Fibroblast of the aortic adventitia (primary cell): ENCODE data around the gene EIF5A. TPM values are rescaled to one million over a fixed set of nuclear protein-coding genes. Genes with fewer than 3 reads are reported as not detected.

ENCODE experiments used
- DNase-seq: peaks from one replicate; pipeline ENCODE4 v3.0.0-alpha.2; 2010; ENCODE audit warnings: low read depth
- H3K4me3 ChIP-seq: 2 replicates; pipeline ENCODE4 v1.5.1; 2011; ENCODE audit warnings: low read depth, mild to moderate bottlenecking, control low read depth, low read length, moderate library complexity
- CTCF ChIP-seq: IDR thresholded peaks from 2 replicates; pipeline ENCODE4 v1.5.1; 2011; ENCODE audit warnings: mild to moderate bottlenecking, low read length, control low read depth, inconsistent platforms; ENCODE audit not compliant: insufficient read depth
- small RNA-seq: library from RNA; depleted of rRNA; stranded (forward); fragments of <200 nt; gene quantifications from one replicate; pipeline ENCODE3, GENCODE V24; 2012
- total RNA-seq: library from RNA; depleted of rRNA; stranded (reverse); fragments of >200 nt; gene quantifications from 2 replicates; pipeline ENCODE4 v1.2.3, GENCODE V29; 2012; ENCODE audit warnings: low replicate concordance

EIF5A gene
- total RNA-seq, 1 donor: 1,006 TPM

DNA sequence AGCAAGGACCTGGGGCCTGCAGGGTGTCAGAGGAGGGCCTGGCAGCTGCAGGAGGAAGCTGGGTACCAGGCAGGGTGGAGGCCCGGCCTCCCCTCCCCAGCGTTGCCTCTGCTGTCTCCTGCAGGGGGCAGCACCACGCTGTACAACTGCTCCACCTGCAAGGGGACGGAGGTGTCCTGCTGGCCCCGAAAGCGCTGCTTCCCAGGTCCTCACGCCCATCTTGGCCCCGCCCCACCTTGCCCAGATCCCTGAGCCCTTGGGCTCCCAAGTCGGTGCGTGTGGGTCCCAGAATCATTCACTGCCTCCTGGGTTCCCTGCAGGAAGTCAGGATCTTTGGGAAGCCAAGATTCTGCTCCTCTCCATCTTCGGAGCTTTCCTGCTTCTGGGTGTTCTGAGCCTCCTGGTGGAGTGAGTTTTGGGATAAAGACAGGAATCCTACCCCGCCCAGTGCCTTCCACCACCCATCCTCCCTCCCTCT lies 48.7 kb downstream of the EIF5A start:
- DNase-seq: peak; percentile 66
- no peak overlapping the region for H3K4me3 ChIP-seq

DNA sequence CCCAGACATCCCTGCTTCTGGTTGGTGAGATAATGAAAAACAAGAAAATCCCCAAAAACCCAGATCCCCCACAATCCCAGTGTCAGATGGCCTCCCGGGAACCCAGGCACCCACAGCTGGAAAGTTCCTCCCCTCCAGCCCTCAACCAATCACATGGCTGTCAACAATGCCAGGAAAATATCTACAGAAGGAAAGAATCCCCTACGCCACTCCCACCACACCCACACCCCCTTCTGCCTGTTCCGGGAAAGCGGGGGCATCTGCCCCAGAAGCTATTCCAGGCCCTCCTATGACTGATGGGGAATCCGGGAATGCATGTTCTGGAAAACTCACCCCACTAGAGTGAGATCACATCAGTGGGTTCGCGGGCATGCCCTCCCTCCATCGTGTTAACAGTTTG lies 49.3 kb downstream of the EIF5A start:
- TF ChIP-seq CTCF: no peak
- H3K4me3 ChIP-seq: no peak overlapping the region
- no peak for DNase-seq

More for the DNA sequence above, 48.7 kb downstream of the EIF5A start:
- peak; percentile 84 for TF ChIP-seq CTCF

DNA sequence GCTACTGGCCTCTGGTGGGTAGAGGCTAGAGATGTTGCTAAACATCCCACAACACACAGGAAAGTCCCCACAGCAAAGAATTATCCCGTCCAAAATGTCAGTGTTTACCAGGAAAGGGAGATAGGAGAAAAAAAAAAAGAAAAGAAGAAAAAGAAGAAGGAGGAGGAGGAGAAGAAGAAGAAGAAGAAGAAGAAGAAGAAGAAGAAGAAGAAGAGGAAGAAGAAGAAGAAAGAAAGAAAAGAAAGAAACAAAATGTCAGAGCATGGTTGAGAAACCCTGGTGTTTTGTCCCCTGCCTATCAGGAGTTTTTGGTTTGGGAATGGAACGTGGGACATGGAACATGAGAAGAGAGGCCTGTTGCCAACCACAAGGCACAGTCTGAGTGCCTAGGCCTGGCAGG lies 50.0 kb downstream of the EIF5A start:
- no peak for TF ChIP-seq CTCF
- DNase-seq: no peak
- H3K4me3 ChIP-seq: no peak overlapping the region

- no peak overlapping the region for H3K4me3 ChIP-seq
- TF ChIP-seq CTCF: no peak
- no peak for DNase-seq
These were observed 54.5 kb downstream of the EIF5A start for GRCh38 chr17:7361906-7362305.

Small RNA genes within 50 kb of the gene (small RNA-seq; reads per million reads assigned to genes)
- gene AC026954.2 (not detected), gene RF00019 (not detected)

Other genes with a start within 250 kb of the EIF5A start
- not detected in 2 replicates for gene CLEC10A, start 227.4 kb upstream of the EIF5A start, total RNA-seq
- gene ASGR2, start 192.8 kb upstream of the EIF5A start, total RNA-seq: not detected in 2 replicates
- 0.09 and 2.8 TPM in 2 replicates for gene ASGR1, start 128.3 kb upstream of the EIF5A start, total RNA-seq
- gene DLG4, start 87.8 kb upstream of the EIF5A start, total RNA-seq: 2.9 and 11.9 TPM in 2 replicates
- 136 and 210 TPM in 2 replicates for gene ACADVL, start 87.7 kb upstream of the EIF5A start, total RNA-seq
- gene DVL2, start 73.1 kb upstream of the EIF5A start, total RNA-seq: 67.7 and 102 TPM in 2 replicates
- gene PHF23, start 68.2 kb upstream of the EIF5A start, total RNA-seq: 26.7 and 40.3 TPM in 2 replicates
- 293 and 420 TPM in 2 replicates for gene GABARAP, start 65.2 kb upstream of the EIF5A start, total RNA-seq
- gene CTDNEP1, start 55.9 kb upstream of the EIF5A start, total RNA-seq: 15.3 and 41.2 TPM in 2 replicates
- gene ELP5, start 55.4 kb upstream of the EIF5A start, total RNA-seq: 31.6 and 35.6 TPM in 2 replicates
- gene CLDN7, start 45.1 kb upstream of the EIF5A start, total RNA-seq: 3.0 TPM in 1 of 2 replicates, not detected in the other
- 0.18 TPM in 1 of 2 replicates, not detected in the other for gene SLC2A4, start 25.9 kb upstream of the EIF5A start, total RNA-seq
- not detected in 2 replicates for gene YBX2, start 13.0 kb upstream of the EIF5A start, total RNA-seq
- gene GPS2, start 7.7 kb downstream of the EIF5A start, total RNA-seq: 28.4 and 69.1 TPM in 2 replicates
- gene NEURL4, start 21.7 kb downstream of the EIF5A start, total RNA-seq: 17.4 and 17.7 TPM in 2 replicates
- 0.72 TPM in 1 of 2 replicates, not detected in the other for gene ACAP1, start 28.9 kb downstream of the EIF5A start, total RNA-seq
- 6.1 and 6.9 TPM in 2 replicates for gene KCTD11, start 44.5 kb downstream of the EIF5A start, total RNA-seq
- not detected in 2 replicates for gene TMEM95, start 47.5 kb downstream of the EIF5A start, total RNA-seq
- gene TNK1, start 73.5 kb downstream of the EIF5A start, total RNA-seq: under 0.01 TPM in 1 of 2 replicates, not detected in the other
- 19.5 and 26.9 TPM in 2 replicates for gene PLSCR3, start 86.9 kb downstream of the EIF5A start, total RNA-seq
- gene TMEM256, start 96.5 kb downstream of the EIF5A start, total RNA-seq: 21.7 and 43.7 TPM in 2 replicates
- 7.0 and 20.3 TPM in 2 replicates for gene NLGN2, start 100.2 kb downstream of the EIF5A start, total RNA-seq
- not detected in 2 replicates for gene SPEM1, start 112.7 kb downstream of the EIF5A start, total RNA-seq
- gene SPEM2, start 118.0 kb downstream of the EIF5A start, total RNA-seq: not detected in 2 replicates
- 0.25 TPM in 1 of 2 replicates, not detected in the other for gene SPEM3, start 121.2 kb downstream of the EIF5A start, total RNA-seq
- gene TMEM102, start 127.8 kb downstream of the EIF5A start, total RNA-seq: 1.6 and 2.2 TPM in 2 replicates
- gene FGF11, start 131.9 kb downstream of the EIF5A start, total RNA-seq: 0.36 and 1.7 TPM in 2 replicates
- 4.7 and 6.1 TPM in 2 replicates for gene CHRNB1, start 137.4 kb downstream of the EIF5A start, total RNA-seq
- gene ZBTB4, start 172.0 kb downstream of the EIF5A start, total RNA-seq: 37.4 and 45.5 TPM in 2 replicates
- gene SLC35G6, start 173.8 kb downstream of the EIF5A start, total RNA-seq: not detected in 2 replicates
- 72.9 and 74.1 TPM in 2 replicates for gene POLR2A, start 176.7 kb downstream of the EIF5A start, total RNA-seq
- 10.1 and 14.5 TPM in 2 replicates for gene TNFSF12, start 241.4 kb downstream of the EIF5A start, total RNA-seq